Germinal center (tissue), 1 donor: ENCODE measurements around the gene NEDD4L.

ENCODE experiments used
- DNase-seq: peaks from one replicate; pipeline ENCODE4 v3.0.0; 2012; ENCODE audit warnings: mixed read lengths, low spot score

Gene NEDD4L

DNA sequence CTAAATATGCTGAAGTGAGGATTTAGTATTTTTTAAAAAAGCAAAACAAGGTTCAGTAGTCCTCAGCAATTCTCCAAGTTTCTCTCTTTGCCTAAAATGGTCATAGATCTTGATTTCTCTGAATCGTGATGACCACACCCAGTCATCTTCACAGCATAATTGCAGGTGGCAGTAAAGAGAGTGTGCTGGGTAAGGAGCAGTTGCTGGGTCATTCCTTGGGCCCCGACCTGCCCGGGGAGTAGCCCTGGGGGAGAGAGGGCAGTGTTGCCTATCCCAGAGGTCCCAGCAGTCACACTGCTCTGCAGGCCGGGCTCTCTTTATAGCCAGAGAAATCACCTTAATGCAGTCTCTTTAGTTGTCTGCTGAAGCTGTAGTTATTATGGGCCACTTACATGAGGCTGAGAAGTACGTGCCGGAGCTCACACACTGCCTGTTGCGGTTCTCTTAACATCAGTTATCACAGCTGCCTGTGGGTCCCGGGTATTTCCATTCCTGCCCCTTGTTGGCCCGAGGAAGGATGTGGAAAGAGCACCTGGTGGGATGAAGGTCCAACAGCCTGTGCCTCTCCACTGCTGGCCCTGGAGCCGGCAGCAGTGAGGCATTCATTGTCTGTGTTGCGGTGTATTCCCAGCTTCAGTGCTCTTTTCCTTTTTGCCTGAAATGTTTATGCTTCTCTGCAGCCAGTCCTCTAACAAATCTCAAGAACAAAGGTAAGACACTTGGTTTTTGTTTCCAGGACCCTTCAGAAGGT lies 354.8 kb downstream of the NEDD4L start:
- DNase-seq, result no peak

DNA sequence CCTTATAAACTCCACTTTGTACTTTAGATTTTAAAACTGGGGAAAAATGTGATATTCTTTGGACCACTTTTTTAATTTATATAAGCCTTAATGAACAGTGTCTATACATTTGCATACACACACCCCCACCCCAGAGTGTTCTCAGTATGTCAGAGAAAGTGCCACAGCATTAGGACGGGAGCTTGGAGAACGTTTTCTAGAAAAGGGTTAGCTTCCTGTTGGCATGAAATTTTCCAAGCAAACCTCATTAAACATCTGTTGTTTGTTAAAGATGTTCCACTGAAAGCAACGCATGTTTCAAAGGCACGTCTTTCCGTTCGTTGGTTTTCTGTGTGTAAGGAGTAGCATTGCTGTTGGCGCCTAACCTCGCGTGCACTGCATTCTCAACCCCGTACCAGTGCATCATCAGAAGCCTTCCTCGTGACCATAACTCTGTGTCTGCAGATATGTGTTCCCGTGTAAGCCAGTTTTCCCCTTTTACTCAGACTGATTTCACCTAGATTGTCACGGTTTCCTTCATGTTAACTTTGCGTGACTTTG lies 356.4 kb downstream of the NEDD4L start:
- DNase-seq, result no peak

DNA sequence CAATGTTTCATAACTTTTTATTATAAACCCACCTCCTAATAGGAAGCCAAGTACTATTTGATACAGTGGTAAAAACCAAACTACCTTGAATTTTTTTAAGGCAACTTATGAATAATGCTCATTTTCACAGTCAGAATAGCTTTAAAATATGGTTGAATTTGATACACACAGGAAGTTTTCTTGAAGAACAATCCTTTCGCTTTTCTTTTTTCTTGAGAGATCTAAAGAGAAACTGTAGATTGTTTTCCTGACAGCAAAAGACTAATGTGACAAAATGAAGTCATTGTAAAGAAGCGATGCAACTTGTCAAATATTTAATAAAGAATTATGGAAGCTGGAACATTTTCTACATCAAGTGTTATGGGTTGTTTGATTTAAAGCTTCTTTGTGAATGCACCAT lies 357.2 kb downstream of the NEDD4L start:
- DNase-seq, result no peak

DNA sequence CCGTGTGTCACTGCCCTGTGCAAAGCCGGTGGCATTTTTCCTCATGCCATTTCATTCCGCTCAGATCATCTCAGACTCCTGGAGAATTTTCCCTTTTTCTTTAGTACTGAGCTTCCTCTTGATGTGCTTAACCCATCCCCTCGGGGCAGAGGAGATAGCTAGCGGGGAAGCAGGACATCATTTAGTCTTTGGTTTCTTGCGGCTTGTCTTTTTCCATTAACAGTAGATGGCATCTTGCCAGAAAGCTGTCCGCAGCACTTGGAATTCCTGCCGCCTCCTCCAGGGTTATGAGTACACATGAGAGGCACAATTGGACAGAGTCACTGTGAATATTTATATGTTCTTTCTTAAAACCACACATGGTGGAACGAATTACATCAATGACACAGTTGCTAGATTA lies 358.2 kb downstream of the NEDD4L start:
- DNase-seq, result no peak

DNA sequence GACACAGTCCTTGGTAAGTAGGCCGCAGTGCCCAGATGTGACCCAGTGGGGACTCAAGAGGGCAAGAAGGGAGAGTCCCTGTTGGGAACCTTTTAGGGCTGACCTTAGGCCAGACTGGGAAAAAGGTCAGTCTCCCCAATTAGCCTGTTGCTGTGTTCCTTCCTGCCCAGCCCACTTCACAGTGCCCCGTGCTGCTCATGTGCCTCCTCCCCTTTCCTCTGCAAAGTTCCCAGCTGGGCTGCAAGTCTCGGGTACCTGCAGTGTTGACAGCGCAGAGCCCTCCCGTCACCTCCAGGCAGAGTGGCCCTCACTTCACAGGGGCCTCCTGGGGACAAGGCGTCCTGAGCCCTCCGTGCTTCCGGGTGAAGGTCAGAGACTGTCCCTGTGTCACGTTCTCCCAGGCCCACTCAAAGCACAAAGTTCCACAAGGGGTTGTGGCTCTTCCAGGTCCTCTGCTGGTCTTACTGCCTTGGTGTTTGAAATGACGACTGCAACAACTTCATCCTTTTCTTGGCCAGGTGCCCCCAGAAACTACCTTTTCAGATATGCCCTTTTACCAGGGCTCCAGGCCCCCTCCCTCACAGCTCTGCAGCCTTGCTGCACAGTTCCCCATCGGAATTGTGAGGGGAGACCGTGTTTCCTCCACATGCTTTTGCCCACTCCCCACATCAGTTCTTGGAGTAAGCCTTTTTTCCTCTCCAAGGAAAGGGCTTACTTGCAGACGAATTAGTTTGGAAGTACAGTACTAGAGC lies 359.1 kb downstream of the NEDD4L start:
- DNase-seq, result no peak

DNA sequence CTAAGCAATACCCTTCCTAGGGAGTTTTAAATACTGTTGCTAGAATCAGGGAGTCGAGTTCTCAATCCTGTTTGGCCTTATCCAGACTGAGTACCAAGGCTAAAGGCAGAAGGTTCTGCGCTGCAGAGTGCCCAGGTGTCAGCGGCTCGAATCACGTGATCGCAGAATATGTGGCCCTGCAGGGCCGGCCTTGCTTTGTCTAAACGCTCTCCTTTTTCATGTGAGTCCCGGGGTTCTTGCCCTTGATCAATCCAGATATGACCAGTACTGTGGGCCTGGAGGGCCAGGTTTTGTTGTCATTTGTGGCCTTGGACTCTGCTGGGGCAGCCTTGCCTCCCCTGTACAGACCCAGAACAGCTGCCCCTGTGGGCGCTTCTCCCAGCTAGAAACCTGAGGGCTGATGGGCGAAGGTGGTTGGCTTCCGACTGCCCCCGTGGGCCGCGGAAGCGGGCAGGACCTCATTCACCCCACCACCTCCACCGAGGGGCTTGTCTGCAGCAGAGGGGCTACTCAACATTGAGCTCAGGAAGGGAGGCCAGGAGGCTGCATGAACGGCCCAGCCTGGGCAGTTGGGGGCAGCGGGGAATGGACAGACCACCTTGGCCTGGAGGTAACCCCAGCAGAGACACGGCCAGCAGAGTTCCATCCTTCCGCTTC lies 359.9 kb downstream of the NEDD4L start:
- no peak for DNase-seq

DNA sequence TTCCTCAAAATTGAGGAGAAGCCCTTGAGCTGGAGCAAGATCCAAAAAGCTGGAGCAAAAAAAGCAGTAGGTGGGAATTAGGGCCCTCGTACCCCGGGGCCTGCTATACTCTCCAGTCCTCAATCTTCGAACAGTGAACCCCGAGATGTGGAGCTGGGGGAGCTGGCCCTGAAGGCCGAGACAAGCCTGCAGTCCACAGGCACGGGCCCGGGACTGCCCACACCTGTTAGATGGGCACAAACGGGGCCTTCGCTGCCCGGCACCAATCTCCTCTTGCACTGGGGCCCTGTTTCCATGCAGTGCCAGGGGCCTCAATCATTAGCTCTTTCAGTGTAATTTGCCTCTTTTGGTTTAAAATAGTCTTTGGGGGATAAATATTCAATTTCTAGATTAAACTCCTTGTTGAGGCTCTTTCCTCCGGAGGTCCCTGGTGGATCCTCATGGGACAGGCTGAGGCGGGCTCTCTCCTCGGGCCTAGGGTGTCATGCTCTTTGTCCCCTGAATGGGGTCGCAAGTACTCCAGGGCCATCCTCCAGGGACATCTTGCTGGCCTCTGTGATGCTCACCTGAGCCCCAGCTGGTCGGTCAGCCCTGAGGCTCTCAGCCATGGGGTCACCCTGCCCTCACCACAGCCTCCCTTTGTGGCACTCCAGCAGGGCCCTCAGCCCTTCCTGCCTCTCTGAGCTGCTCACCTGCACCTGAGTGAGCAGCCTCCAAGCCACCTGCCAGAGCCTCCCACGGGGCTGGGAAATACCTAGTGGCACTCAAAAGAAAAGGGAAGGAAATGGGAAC lies 361.3 kb downstream of the NEDD4L start:
- no peak for DNase-seq

DNA sequence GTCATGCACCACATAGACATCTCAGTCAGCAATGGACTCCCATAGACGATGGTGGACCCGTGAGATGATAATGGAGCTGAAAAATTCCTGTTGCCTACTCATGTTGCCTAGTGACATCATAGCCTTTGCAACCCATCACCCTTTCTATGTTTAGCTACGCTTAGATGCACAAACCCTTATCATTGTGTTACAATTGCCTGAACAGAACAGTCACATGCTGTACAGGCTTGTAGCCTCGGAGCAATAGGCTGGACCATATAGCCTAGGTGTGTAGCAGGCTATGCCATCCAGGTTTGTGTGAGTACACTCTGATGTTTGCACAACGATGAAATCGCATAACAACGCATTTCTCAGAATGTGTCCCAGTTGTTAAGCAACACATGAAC lies 363.2 kb downstream of the NEDD4L start:
- no peak for DNase-seq

DNA sequence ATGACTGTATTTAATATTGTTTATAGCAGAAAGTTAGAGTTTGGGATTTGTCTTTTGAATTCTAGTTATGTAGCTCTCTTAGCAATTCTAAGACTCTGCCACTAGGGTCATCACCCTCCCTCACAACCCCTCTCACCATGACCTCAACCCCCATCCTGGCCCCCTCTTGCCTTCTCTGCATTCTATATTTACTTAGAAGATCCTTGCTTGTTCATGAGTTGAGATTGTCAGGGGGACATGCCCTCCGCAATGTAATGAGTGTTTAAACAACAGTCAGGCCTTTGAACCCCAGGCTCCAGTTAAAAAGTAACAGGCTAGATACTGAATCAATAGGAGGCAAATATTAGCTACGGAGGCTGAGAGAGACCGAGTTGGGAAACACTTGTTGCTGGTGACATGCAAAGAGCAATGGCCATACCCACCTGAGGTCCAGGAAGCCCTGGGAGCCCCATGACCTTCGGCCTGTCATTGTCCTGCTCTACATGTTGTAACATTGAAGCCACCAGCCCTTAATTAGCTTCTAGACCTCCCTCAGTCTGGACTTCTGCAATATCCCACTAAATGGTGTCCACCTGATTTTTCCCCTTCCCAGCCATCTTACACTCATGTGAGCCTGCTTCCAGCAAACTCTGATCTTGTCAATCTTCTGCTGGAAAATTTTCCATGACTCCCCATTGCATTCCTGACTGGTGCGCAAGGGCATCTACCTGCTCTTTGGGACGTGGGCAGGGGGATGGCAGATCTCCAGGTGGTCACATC lies 363.8 kb downstream of the NEDD4L start:
- DNase-seq, result no peak

DNA sequence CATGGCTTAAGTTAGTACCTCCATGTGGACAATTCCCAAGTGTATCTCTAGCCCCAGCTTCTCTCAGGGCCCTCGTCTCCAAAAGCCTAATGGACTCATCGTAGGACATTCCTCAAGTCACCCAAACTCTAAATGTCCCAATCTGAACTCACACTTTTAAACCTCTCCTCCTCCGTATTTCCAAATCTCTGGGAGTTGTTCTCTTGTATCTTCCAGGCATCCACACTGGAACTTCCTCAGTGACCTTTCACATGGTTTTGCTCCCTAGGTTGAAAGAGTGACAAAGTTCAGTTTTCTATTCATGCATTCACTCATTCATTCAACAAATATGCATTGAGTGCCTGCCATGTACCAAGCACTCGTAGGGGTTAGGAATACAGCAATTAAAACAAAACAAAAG lies 364.6 kb downstream of the NEDD4L start:
- no peak for DNase-seq

DNA sequence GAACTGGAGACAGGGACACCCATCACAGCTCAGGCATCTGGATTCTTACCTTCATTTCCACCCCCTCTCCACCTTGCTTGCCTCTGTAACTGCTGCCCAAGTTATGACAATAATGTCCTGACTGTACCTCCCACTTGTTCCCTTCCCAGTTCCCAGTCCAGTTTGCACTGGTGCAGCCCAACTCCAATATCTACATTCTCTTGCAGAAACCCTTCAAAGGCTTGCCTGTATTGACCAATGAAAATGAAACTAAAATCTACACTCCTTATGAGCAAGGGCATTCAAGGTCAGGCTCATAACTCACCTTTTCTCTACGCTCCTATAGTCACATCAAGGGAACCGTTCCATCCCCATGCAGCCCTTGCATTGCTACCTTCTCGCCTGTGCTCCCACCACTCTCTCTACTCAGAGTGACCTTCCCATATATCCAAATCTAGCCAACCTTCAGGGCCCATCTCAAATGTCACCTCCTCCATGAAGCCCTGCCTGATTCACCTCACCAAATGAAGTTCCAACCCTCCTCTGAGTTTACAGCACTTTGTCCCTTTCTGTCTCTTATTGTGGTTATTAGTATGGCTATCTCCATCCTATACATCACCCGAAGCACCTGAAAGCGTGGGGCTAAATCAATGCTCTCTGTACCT lies 365.9 kb downstream of the NEDD4L start:
- DNase-seq, result no peak

DNA sequence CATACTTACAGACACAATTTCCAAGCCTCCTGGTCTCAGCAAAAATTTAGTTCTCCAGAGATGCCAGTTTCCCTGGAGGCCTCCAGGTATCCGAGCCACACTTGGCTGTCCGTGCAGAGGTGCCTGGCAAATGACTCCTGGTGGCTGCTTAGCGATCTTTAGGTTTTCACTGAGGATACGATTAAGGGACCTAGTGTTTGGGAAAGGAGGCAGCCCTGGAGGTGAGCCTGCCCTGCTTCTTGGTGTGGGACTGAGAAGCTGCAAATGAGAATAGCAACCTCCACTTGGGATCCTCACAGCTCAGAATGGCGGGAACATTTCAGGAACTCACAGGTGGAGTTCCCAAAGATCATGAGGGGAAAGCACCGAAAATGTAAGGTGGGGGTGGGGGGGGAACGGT lies 367.3 kb downstream of the NEDD4L start:
- no peak for DNase-seq

DNA sequence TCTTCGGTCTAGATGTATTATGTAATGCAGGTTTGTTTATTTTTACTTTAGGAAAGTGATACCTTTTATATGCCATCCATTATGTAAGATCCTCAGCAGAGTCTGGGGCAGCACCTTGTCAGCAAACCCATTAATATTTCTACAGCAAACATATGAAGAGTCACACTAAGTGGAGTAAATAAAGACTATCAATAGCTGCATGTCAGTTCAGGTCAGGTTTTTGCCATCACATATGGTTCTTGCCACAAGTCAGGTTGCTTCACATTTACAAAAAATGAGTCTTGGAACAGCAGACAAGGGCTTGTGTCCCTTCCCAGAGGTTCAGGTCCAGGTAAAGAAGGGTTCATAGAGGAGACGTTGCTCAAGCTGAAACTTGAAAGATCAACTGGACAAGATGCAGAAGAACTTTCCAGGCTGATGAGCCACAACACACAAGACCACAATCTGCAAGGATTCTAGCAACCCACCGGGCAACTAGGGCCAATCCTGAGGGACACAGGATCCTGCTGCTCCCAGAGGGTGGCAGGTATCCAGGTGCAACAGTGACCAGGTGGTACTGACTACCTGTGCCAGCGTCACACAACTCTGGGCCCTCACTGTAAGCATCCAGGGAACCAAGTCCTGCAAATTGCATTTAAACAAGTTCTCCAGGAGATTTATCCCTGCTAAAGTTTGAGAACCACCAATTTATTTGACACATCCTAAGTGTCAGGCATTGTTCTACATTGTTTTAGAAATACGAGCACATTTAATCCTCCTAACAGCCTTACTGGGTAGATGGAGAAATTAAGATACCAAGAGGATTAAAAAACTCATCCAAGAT lies 369.0 kb downstream of the NEDD4L start:
- DNase-seq, result no peak

DNA sequence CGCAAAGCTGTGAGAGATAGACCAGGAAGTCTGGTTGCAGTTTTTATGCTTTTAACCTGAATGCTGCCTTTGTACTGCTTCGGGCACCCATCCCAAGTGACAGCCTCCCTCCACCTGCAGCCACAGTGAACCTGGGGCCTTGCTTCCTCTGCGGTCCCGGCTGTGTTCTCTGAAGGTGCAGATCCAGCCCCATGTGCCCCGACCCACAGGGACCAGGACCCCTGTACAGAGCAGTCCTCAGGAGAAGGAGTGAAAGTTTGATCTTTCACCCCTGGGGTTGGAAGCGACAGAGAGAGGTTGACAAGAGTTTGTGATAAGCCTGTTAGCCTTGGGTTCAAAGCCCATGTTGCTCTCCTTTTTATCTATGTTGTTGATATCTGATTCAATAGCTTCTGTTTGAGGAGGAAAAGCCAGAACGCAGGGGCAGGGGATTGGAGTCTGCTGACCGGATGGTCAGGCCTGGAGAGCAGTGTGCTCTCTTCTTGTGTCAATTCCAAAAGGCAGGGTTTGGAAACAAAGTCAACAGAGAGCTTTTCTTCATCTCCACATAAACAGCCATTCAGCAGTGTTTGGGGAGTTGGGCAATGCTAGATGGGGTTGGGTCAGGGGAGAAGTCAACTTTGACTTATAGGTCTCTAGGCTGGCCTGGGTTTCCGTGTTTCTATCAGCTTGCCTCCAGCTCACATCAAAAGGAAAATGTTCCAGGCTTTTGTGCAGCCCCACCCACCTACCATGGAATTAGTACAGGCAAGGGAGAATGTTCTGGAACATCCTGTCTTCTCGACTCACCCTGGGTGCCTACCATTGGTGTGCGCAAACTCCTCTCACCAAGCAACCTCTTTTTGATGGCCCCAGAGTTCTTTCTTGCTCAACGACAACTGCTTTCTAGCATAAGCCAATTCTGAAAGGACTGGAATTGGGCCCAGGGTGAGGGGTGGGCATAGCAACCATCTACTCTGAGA lies 369.9 kb downstream of the NEDD4L start:
- DNase-seq, result no peak

DNA sequence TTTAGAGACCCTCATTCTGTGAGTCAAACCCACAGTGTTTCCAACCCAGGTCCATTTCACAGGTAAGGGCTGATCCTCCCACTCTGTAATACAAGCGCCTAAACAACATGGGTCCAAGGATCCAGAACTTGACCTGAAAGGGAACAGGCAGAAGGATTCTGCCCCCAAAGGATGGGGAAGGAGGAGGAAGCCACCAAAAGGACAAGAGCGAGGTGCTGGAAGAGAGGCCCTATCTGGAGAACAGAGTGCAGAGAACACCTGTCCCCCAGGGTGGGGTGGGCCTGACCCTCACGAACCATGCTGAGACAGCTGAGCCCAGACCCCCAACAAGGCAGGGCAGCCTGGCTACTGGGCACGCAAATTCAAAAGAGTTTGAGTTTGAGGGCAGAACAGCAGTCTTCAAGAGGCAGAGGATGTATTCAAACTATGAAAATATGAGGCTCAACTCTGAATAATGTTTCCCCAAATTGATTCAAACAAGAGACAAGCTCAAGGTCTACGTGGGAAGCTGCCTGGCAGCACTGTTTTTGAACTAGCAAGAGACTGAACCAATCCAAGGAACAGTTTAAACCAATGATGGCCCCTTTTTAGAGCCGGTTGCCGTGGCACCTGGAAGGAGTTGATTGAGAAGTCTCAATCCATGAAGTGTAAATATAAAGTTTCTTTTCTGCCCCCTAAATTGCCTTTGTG lies 372.1 kb downstream of the NEDD4L start:
- DNase-seq, result no peak

DNA sequence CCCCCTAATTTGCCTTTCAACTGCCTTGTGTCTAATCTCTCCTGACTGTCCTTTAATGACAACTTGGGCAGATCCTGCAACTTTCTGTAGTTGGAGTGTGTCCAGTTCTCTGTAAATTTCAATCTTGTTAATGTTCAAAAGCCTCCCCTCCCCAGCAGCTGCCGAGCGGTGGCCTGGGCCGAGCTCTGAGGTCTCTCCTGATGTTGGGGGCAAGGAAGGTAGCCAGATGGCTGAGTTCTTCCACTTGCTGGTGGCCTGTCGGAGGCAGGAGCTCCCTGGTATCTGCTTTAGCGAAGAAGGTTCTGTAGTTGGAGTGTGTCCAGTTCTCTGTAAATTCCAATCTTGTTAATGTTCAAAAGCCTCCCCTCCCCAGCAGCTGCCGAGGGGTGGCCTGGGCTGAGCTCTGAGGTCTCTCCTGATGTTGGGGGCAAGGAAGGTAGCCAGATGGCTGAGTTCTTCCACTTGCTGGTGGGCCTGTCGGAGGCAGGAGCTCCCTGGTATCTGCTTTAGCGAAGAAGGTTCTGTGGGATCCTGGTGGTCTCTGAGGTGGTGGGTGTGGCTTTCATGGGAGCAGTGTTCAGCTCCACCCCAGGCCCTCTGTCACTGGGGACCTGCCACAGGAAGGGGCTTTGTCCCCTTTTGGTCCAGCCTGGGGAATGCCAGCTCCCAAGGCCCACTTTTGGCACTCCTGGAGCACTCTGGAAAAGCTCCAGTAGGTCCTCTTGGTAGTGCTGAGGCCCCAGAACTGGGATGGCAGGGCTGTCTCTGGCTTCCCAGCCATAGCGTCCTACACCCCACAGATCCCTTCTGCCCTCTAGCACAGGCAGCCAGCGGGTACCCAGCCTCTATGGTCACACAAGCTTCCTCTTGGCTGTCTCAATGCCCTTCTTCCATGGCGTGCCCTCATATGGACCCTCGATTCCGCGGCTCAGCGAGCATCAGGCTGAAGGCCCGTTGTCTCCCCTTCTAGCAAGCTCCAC lies 373.0 kb downstream of the NEDD4L start:
- no peak for DNase-seq

DNA sequence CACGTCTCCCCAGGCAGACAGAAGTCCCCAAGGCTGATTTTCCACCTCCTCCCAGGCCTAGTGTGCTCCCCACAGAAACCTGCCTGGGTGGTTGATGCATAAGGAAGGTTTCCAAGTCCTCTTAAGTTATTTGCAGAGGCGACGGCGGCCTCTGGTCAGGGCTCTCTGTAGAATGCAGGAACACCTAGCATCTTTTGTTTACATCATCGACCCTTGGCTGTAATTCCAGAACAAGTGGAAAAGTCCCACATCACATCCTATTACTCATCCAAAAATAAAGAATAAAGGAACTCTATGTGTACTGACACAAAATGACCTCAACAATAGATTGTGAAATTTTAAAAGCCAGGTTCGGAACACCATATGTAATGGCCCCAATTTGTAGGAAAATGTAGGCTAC lies 373.7 kb downstream of the NEDD4L start:
- no peak for DNase-seq
